ENCODE measurements around the gene RBP2.

DNA sequence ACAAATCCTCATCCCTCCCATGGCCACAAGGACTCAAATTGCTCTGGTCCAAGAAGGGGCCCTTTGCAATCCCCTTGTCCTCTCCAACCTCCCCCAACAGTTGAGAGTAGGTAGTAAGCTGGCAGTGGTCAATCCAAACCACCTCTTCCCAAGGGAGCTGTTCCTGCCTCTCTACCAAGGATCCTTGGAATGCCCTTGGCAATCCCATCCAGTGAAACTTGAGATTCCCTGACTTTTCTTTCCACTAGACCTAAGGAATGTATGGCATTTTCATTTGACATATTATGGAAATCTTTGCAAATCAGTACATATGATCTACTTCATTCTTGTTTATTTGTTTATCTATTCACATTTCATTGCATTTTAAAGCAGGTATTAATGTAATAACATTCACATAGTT lies 4.8 kb upstream of the RBP2 start:
- no peak for TF ChIP-seq EZH2 (IDR thresholded peaks at IDR 0.05; ENCODE audit: borderline replicate concordance)
- TF ChIP-seq, protein P1, sequence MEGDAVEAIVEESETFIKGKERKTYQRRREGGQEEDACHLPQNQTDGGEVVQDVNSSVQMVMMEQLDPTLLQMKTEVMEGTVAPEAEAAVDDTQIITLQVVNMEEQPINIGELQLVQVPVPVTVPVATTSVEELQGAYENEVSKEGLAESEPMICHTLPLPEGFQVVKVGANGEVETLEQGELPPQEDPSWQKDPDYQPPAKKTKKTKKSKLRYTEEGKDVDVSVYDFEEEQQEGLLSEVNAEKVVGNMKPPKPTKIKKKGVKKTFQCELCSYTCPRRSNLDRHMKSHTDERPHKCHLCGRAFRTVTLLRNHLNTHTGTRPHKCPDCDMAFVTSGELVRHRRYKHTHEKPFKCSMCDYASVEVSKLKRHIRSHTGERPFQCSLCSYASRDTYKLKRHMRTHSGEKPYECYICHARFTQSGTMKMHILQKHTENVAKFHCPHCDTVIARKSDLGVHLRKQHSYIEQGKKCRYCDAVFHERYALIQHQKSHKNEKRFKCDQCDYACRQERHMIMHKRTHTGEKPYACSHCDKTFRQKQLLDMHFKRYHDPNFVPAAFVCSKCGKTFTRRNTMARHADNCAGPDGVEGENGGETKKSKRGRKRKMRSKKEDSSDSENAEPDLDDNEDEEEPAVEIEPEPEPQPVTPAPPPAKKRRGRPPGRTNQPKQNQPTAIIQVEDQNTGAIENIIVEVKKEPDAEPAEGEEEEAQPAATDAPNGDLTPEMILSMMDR (IDR thresholded peaks at IDR 0.05; ENCODE audit: poor library complexity), result no peak
- TF ChIP-seq EZH2phosphoT487 (IDR thresholded peaks at IDR 0.05; ENCODE audit: low read depth, severe bottlenecking, unreplicated experiment), result no peak

Measured in hepatocyte (in vitro differentiated cells).